ENCODE measurements around the gene LCP1.

The LCP1 gene

DNA sequence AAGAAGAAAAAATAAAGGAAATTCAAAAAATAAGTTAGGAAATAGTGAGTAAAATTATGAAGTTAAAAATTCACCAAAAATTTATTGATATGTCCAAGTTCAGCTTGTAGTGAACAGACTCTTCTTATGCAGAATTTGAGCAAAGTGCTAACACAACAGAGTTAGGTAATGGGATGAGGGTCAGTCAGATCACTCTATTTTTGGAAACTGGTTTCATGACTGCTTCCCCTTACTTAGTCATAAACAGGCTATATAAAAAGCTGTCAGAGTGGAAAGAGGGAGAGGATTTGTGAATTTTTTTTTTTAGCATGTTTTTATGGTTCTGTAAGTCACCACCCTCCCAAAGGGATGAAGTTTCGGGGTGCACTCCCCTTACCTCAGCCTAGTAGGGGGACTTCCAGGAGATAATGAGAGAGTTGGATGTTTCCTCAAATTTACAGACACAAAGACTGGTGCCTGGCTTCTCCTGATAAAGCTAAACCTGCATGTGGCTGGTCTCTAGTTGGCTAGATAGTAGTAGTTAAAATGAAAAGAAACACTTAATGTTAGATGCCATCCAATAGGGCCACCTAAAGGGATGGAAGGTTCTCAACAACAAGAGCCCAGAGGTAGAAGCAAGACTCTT lies 81.7 kb downstream of the LCP1 start:
- peak; percentile 38 for DNase-seq (ENCODE audit: low spot score)

DNA sequence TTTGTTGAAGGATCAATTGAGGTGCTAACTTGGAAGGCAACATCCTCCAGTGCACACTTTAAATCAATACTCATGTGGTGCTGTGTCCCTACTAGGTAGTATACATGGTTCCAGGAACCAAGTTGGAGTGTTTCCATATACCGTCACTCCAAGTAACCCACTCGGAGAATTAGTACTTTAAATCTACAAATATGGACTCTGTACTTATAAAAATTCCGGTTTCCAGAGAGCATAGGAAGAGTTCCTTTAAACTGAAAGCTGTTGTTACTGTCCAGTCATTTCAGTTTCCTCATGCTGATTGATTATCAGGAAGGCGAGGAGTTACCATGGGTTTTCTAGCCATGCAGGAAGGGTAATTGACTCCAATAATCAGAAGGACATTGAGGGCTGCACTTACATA lies 84.3 kb downstream of the LCP1 start:
- no peak for DNase-seq (ENCODE audit: low spot score)

- DNase-seq (ENCODE audit: low spot score), result no peak
Observed at GRCh38 chr13:46097015-46097414, 85.0 kb downstream of the LCP1 start.

DNA sequence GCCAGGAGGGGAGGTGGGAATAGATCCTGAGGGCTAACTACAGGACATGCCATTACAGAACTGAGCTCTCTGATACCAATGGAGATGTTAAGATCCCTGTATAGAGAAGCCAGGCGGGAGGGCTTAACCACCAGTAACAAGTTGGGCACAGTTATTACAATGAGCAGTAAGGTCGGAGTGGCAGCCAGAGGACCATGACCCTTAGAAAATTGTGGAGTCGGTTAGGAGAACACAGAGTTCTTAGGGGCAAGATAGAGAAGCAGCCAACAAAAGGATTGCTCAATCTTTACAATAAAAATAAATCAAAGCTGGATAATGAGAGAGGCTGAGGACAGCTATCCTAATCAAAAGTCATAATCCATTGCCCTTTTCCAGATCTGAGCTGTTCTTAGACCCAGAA lies 87.5 kb downstream of the LCP1 start:
- DNase-seq (ENCODE audit: low spot score), result no peak

GRCh38 chr13:46088821-46089562 lies 93.0 kb downstream of the LCP1 start:
- no peak for DNase-seq (ENCODE audit: low spot score)

- no peak for DNase-seq (ENCODE audit: low spot score)
Observed at GRCh38 chr13:46087481-46087880, 94.5 kb downstream of the LCP1 start.

DNA sequence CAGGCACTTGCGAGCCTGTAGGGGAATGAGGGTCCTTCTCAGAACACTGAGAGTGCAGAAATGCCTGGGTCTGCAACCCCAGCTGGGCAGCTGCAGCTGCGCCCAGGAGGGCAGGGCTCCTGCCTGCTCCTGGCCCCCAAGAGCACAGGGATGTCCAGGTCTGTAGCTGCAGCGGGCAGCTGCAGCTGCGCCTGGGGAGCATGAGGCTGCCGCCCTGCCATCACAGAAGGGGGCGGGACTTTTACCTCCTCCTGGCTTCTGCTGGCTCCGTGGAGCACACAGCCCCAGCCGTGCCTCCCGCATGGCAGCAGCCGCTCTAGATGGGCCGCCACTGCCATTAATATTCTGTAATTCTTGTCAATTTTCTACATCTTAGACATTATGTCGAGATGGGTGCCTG lies 95.0 kb downstream of the LCP1 start:
- DNase-seq (ENCODE audit: low spot score), result no peak

DNA sequence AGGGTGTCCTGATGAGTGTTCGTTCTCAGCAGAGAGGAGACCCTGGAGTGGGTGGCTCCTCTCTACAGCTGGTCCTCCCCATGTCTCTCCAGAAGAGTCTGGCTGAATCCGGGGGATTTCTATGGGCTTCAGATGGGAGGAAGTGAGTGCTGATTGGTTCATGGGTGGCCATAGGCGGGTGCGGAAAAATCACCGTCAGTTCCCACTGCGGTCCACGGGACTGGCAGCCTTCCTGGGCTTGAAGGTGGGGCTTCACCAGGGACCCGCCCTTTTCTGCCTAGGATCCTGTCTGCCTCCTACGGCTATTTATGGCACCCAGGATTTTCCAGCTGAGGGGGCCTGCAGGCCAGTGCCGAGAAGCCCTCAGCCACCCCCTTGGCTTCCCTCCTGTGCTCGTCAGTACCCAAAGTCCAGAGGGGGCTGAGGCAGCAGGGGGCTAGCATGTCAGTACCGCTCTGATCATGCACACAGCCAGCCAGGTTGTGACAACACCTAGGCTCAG lies 95.5 kb downstream of the LCP1 start:
- DNase-seq (ENCODE audit: low spot score), result no peak

GRCh38 chr13:46085737-46086136 lies 96.2 kb downstream of the LCP1 start:
- DNase-seq (ENCODE audit: low spot score), result no peak

DNA sequence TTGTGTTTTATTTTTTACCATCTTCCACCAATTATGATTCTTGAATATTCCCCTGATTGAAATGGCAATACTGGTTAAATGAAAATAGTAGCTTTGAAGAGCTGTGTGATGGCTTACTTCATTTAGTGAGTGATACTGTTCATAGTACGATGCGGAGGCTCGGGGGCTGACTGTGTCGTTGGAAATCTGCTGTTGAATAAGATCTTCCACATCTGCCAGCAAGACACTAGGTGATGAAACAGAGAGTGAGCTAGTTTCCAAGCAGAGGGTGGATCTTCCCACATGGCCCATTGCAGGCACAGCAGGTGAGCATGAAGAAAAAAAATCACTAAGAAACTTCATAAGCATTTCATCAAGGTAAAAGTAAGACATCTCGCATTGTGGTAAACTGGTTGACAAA lies 99.7 kb downstream of the LCP1 start:
- no peak for DNase-seq (ENCODE audit: low spot score)

DNA sequence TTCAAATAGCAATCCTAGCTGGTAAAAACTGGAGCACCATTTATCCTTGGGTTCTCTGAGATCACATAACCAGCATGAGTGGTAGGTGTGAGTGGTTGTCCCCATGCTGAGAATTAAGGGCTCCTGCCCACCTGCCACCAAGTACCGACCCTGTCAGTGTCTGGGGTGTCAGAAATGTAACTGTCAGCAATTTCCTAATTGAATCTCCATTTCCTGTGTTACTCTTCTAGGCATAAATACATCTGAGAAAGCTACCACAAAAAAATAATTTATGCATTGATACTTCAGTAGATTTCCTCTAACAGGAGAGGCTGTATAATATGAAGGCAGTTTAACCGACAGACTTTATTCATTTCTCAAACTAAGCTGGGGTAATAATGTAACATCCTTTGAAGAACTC lies 102.2 kb downstream of the LCP1 start:
- DNase-seq (ENCODE audit: low spot score), result no peak

- no peak for DNase-seq (ENCODE audit: low spot score)
Observed at GRCh38 chr13:46077265-46077664, 104.7 kb downstream of the LCP1 start.

GRCh38 chr13:46076827-46077226 lies 105.2 kb downstream of the LCP1 start:
- no peak for DNase-seq (ENCODE audit: low spot score)

Measured in kidney capillary endothelial cell (primary cell).